ENCODE results near the gene CWF19L2. TPM values are rescaled to one million over a fixed set of nuclear protein-coding genes. Genes with fewer than 3 reads are reported as not detected.
"Not testable (repeated sequence)": the region's sequence is repeated elsewhere in the genome, so short reads cannot be mapped to it uniquely, and the experiment has no call there.

The CWF19L2 gene
- total RNA-seq, 2 donors from 2014 or later: 21.1 to 27.4 TPM

DNA sequence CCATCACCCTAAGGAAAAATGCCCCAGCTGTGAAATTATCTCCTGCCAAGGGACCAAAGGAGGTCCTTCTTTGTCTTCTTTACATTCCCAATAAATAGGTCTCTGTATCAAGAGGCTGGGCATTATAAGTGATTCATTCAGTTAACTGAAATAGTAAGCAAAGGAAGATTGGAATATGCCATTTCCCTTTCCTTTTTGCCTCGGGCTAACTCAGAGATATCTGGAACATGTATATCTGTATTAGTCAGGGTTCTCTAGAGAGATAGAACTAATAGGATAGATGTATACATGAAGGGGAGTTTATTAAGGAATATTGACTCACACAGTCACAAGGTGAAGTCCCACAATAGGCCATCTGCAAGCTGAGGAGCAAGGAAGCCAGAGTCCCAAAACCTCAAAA is 15.3 kb upstream of the CWF19L2 start:
- no peak overlapping the region for H3K4me3 Mint-ChIP-seq
- 69% methylated on average over 1 of the region's 1 CpG; no CpG with 5 or more reads in 1 of the 2 experiments for WGBS, 2 experiments (ENCODE audit: insufficient coverage in 1 of 2, insufficient read length in 1 of 2)
- Histone ChIP-seq H3K36me3 (ENCODE audit: control insufficient read depth, insufficient read depth, low read length) (no peaks in the 10 kb centered on the region), H3K9ac (ENCODE audit: extremely low read depth, low read length, poor library complexity, severe bottlenecking) (no peak overlapping the region), H3K27ac (ENCODE audit: low read depth, low read length) (no peak overlapping the region), H3K9me3 (ENCODE audit: control insufficient read depth, low read length) (no peaks in the 10 kb centered on the region), H3K4me3 (ENCODE audit: low read length) (no peak overlapping the region), H3K27me3 (ENCODE audit: control insufficient read depth, insufficient read depth, low read length, poor library complexity, severe bottlenecking) (no peaks in the 10 kb centered on the region), H3K4me1 (ENCODE audit: control insufficient read depth, insufficient read depth, low read length) (no peaks in the 10 kb centered on the region)
- H3K9me3 Mint-ChIP-seq: no peaks in the 10 kb centered on the region
- no peak for DNase-seq
- no peaks in the 10 kb centered on the region for H3K4me1 Mint-ChIP-seq
- H3K27me3 Mint-ChIP-seq (ENCODE audit: insufficient read depth): peaks cover 2% of the 10 kb centered on the region
- no peaks in the 10 kb centered on the region for H3K36me3 Mint-ChIP-seq (ENCODE audit: low read depth)
- no peak overlapping the region for H3K27ac Mint-ChIP-seq
- TF ChIP-seq, protein P1, sequence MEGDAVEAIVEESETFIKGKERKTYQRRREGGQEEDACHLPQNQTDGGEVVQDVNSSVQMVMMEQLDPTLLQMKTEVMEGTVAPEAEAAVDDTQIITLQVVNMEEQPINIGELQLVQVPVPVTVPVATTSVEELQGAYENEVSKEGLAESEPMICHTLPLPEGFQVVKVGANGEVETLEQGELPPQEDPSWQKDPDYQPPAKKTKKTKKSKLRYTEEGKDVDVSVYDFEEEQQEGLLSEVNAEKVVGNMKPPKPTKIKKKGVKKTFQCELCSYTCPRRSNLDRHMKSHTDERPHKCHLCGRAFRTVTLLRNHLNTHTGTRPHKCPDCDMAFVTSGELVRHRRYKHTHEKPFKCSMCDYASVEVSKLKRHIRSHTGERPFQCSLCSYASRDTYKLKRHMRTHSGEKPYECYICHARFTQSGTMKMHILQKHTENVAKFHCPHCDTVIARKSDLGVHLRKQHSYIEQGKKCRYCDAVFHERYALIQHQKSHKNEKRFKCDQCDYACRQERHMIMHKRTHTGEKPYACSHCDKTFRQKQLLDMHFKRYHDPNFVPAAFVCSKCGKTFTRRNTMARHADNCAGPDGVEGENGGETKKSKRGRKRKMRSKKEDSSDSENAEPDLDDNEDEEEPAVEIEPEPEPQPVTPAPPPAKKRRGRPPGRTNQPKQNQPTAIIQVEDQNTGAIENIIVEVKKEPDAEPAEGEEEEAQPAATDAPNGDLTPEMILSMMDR (conservative IDR thresholded peaks at IDR 0.05): no peak

- H3K4me3 Mint-ChIP-seq: no peak overlapping the region
- no peak for DNase-seq
- H3K9me3 ChIP-seq (ENCODE audit: control insufficient read depth, low read length): no peaks in the 10 kb centered on the region
- 80 to 100% methylated on average over 2 to 3 of the region's 3 CpGs for WGBS, 2 experiments (ENCODE audit: insufficient coverage in 1 of 2, insufficient read length in 1 of 2)
- peaks cover 12% of the 10 kb centered on the region for H3K27me3 Mint-ChIP-seq (ENCODE audit: insufficient read depth)
- TF ChIP-seq, protein P1 (conservative IDR thresholded peaks at IDR 0.05): no peak
- H3K4me1 ChIP-seq (ENCODE audit: control insufficient read depth, insufficient read depth, low read length): no peaks in the 10 kb centered on the region
- no peak overlapping the region for H3K9ac ChIP-seq (ENCODE audit: extremely low read depth, low read length, poor library complexity, severe bottlenecking)
- no peak overlapping the region for H3K4me3 ChIP-seq (ENCODE audit: low read length)
- no peak overlapping the region for H3K27ac ChIP-seq (ENCODE audit: low read depth, low read length)
- no peaks in the 10 kb centered on the region for H3K36me3 Mint-ChIP-seq (ENCODE audit: low read depth)
- no peaks in the 10 kb centered on the region for H3K27me3 ChIP-seq (ENCODE audit: control insufficient read depth, insufficient read depth, low read length, poor library complexity, severe bottlenecking)
- H3K4me1 Mint-ChIP-seq: no peaks in the 10 kb centered on the region
- H3K9me3 Mint-ChIP-seq: no peaks in the 10 kb centered on the region
- no peak overlapping the region for H3K27ac Mint-ChIP-seq
- H3K36me3 ChIP-seq (ENCODE audit: control insufficient read depth, insufficient read depth, low read length): no peaks in the 10 kb centered on the region
Observed at GRCh38 chr11:107468596-107468995, 11.0 kb upstream of the CWF19L2 start.

DNA sequence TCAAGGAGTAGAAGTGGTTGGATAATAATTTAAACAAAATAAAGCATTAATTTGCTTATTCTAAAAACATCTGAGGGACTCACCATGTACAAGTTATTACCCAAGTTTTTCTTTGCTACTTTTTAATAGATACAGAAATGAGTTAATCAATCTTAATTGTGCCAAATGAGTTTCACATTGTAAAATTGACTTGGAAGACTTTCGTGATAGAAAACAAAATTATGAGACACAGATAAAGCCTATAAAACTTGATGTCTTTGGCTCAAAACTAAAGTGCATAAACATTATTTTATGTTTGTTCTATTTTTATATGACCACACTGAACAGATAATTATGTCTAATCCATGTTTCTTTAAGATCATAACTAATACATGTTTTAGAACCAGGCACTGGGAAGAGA is 10.1 kb upstream of the CWF19L2 start:
- 86% methylated on average over 1 of the region's 1 CpG; no CpG with 5 or more reads in 1 of the 2 experiments for WGBS, 2 experiments (ENCODE audit: insufficient coverage in 1 of 2, insufficient read length in 1 of 2)
- DNase-seq: no peak
- Mint-ChIP-seq H3K4me1 (no peaks in the 10 kb centered on the region), H3K27ac (no peak overlapping the region), H3K9me3 (no peaks in the 10 kb centered on the region), H3K4me3 (no peak overlapping the region), H3K36me3 (ENCODE audit: low read depth) (no peaks in the 10 kb centered on the region), H3K27me3 (ENCODE audit: insufficient read depth) (peaks cover 21% of the 10 kb centered on the region)
- H3K27me3 ChIP-seq (ENCODE audit: control insufficient read depth, insufficient read depth, low read length, poor library complexity, severe bottlenecking): no peaks in the 10 kb centered on the region
- TF ChIP-seq, protein P1 (conservative IDR thresholded peaks at IDR 0.05): no peak
- H3K9me3 ChIP-seq (ENCODE audit: control insufficient read depth, low read length): no peaks in the 10 kb centered on the region
- H3K4me1 ChIP-seq (ENCODE audit: control insufficient read depth, insufficient read depth, low read length): no peaks in the 10 kb centered on the region
- H3K27ac ChIP-seq (ENCODE audit: low read depth, low read length): no peak overlapping the region
- H3K36me3 ChIP-seq (ENCODE audit: control insufficient read depth, insufficient read depth, low read length): no peaks in the 10 kb centered on the region
- H3K9ac ChIP-seq (ENCODE audit: extremely low read depth, low read length, poor library complexity, severe bottlenecking): no peak overlapping the region
- no peak overlapping the region for H3K4me3 ChIP-seq (ENCODE audit: low read length)

GRCh38 chr11:107466275-107466866 is 8.7 kb upstream of the CWF19L2 start:
- not testable (repeated sequence) for H3K36me3 Mint-ChIP-seq (ENCODE audit: low read depth); H3K9me3 Mint-ChIP-seq; H3K4me1 Mint-ChIP-seq; H3K27ac ChIP-seq (ENCODE audit: low read depth, low read length); DNase-seq; H3K27ac Mint-ChIP-seq; H3K9ac ChIP-seq (ENCODE audit: extremely low read depth, low read length, poor library complexity, severe bottlenecking); H3K4me1 ChIP-seq (ENCODE audit: control insufficient read depth, insufficient read depth, low read length); H3K4me3 Mint-ChIP-seq; H3K4me3 ChIP-seq (ENCODE audit: low read length); H3K36me3 ChIP-seq (ENCODE audit: control insufficient read depth, insufficient read depth, low read length); H3K27me3 ChIP-seq (ENCODE audit: control insufficient read depth, insufficient read depth, low read length, poor library complexity, severe bottlenecking); H3K9me3 ChIP-seq (ENCODE audit: control insufficient read depth, low read length)
- H3K27me3 Mint-ChIP-seq (ENCODE audit: insufficient read depth): peaks cover 29% of the 10 kb centered on the region
- 82 to 89% methylated on average over 8 to 10 of the region's 10 CpGs for WGBS, 2 experiments (ENCODE audit: insufficient coverage in 1 of 2, insufficient read length in 1 of 2)
